ENCODE measurements around the gene NUDT2. TPM values are rescaled to one million over a fixed set of nuclear protein-coding genes. Genes with fewer than 3 reads are reported as not detected.
"Not testable (repeated sequence)": the region's sequence is repeated elsewhere in the genome, so short reads cannot be mapped to it uniquely, and the experiment has no call there.

The NUDT2 gene
- total RNA-seq (2012; rRNA removed): 21.8 and 24.3 TPM in 2 replicates

GRCh38 chr9:34328987-34329832 is at the start of gene NUDT2, which contains the start of gene KIF24:
TSS of gene NUDT2 (plus strand) at chr9:34329569. CDS start at chr9:34339040, 9,471 bp downstream.
TSS of gene KIF24 (minus strand) at chr9:34329268. CDS start at chr9:34311346, 17,922 bp downstream.
- Histone ChIP-seq H3K27me3 (ENCODE audit: control insufficient read depth, insufficient read depth, low read length) (no peaks in the 10 kb centered on the region), H3K9me3 (replicated peaks; ENCODE audit: low read length) (no peaks in the 10 kb centered on the region), H3K4me2 (ENCODE audit: low read length) (peak within 1 kb of the TSS; percentile 92), H3K9ac (ENCODE audit: low read depth, low read length) (peak within 1 kb of the TSS; percentile 95), H3K36me3 (ENCODE audit: insufficient read depth, low read length) (no peaks in the 10 kb centered on the region), H3K4me3 (ENCODE audit: low read length) (peak within 1 kb of the TSS; percentile 91), H3K4me1 (ENCODE audit: control insufficient read depth, insufficient read depth, low read length) (peaks cover 22% of the 10 kb centered on the region)

GRCh38 chr9:34282096-34282495 is 47.3 kb upstream of the NUDT2 start:
- H3K36me3 ChIP-seq (ENCODE audit: insufficient read depth, low read length): no peaks in the 10 kb centered on the region
- no peak overlapping the region for H3K4me3 ChIP-seq (ENCODE audit: low read length)
- H3K9ac ChIP-seq (ENCODE audit: low read depth, low read length): no peak overlapping the region
- no peaks in the 10 kb centered on the region for H3K4me1 ChIP-seq (ENCODE audit: control insufficient read depth, insufficient read depth, low read length)
- H3K27me3 ChIP-seq (ENCODE audit: control insufficient read depth, insufficient read depth, low read length): no peaks in the 10 kb centered on the region
- no peaks in the 10 kb centered on the region for H3K9me3 ChIP-seq (replicated peaks; ENCODE audit: low read length)
- no peak overlapping the region for H3K4me2 ChIP-seq (ENCODE audit: low read length)

- H3K27me3 ChIP-seq (ENCODE audit: control insufficient read depth, insufficient read depth, low read length): no peaks in the 10 kb centered on the region
- H3K9ac ChIP-seq (ENCODE audit: low read depth, low read length): no peak overlapping the region
- no peak overlapping the region for H3K4me3 ChIP-seq (ENCODE audit: low read length)
- no peaks in the 10 kb centered on the region for H3K36me3 ChIP-seq (ENCODE audit: insufficient read depth, low read length)
- no peaks in the 10 kb centered on the region for H3K4me1 ChIP-seq (ENCODE audit: control insufficient read depth, insufficient read depth, low read length)
- H3K4me2 ChIP-seq (ENCODE audit: low read length): no peak overlapping the region
- H3K9me3 ChIP-seq (replicated peaks; ENCODE audit: low read length): no peaks in the 10 kb centered on the region
Measured at GRCh38 chr9:34289159-34289558, 40.2 kb upstream of the NUDT2 start.

GRCh38 chr9:34291023-34291422 is 38.3 kb upstream of the NUDT2 start:
- H3K9me3 ChIP-seq (replicated peaks; ENCODE audit: low read length): no peaks in the 10 kb centered on the region
- H3K9ac ChIP-seq (ENCODE audit: low read depth, low read length): no peak overlapping the region
- H3K4me2 ChIP-seq (ENCODE audit: low read length): no peak overlapping the region
- H3K36me3 ChIP-seq (ENCODE audit: insufficient read depth, low read length): no peaks in the 10 kb centered on the region
- H3K4me3 ChIP-seq (ENCODE audit: low read length): no peak overlapping the region
- no peaks in the 10 kb centered on the region for H3K4me1 ChIP-seq (ENCODE audit: control insufficient read depth, insufficient read depth, low read length)
- H3K27me3 ChIP-seq (ENCODE audit: control insufficient read depth, insufficient read depth, low read length): no peaks in the 10 kb centered on the region

- Histone ChIP-seq H3K27me3 (ENCODE audit: control insufficient read depth, insufficient read depth, low read length) (no peaks in the 10 kb centered on the region), H3K9me3 (replicated peaks; ENCODE audit: low read length) (no peaks in the 10 kb centered on the region), H3K4me1 (ENCODE audit: control insufficient read depth, insufficient read depth, low read length) (no peaks in the 10 kb centered on the region), H3K4me3 (ENCODE audit: low read length) (no peak overlapping the region), H3K36me3 (ENCODE audit: insufficient read depth, low read length) (no peaks in the 10 kb centered on the region), H3K9ac (ENCODE audit: low read depth, low read length) (no peak overlapping the region), H3K4me2 (ENCODE audit: low read length) (no peak overlapping the region)
Measured at GRCh38 chr9:34291423-34291822, 37.9 kb upstream of the NUDT2 start.

DNA sequence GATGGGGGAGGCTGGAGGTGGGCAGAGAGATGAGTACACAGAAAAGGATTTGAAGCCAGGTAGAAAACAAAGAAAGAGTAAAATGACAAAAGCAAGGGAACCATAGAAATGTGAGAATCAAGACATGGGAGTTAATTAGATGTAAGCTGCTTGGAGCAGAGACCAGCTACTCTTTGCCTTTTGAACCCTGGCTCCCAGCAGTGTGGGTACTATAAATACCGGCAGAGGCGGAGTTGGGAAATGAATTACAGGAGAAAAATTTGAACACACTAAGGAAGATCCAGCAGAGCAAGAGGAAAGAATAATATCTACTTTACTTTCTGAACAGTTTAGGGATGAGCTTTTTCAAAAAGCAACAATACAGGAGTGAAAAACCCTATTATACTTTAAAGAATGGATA is 36.8 kb upstream of the NUDT2 start:
- no peak overlapping the region for H3K9ac ChIP-seq (ENCODE audit: low read depth, low read length)
- no peaks in the 10 kb centered on the region for H3K4me1 ChIP-seq (ENCODE audit: control insufficient read depth, insufficient read depth, low read length)
- H3K27me3 ChIP-seq (ENCODE audit: control insufficient read depth, insufficient read depth, low read length): no peaks in the 10 kb centered on the region
- H3K9me3 ChIP-seq (replicated peaks; ENCODE audit: low read length): no peaks in the 10 kb centered on the region
- H3K4me2 ChIP-seq (ENCODE audit: low read length): no peak overlapping the region
- no peaks in the 10 kb centered on the region for H3K36me3 ChIP-seq (ENCODE audit: insufficient read depth, low read length)
- H3K4me3 ChIP-seq (ENCODE audit: low read length): no peak overlapping the region

DNA sequence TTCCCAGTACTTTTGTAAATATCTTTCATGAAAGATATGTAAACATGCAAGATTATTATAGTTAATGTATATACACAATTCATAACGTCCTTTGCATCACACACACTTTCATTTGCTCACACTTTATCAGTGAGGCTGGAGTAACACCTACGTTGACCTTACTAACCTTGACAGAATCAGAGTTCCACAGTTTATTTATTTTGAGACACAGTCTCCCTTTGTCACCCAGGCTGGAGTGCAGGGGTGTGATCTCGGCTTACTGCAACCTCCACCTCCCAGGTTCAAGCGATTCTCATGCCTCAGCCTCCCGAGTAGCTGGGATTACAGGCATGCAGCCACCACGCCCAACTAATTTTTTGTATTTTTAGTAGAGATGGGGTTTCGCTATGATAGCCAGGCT is 28.3 kb upstream of the NUDT2 start:
- H3K4me3 ChIP-seq (ENCODE audit: low read length); H3K27me3 ChIP-seq (ENCODE audit: control insufficient read depth, insufficient read depth, low read length); H3K36me3 ChIP-seq (ENCODE audit: insufficient read depth, low read length); H3K9ac ChIP-seq (ENCODE audit: low read depth, low read length); H3K4me2 ChIP-seq (ENCODE audit: low read length); H3K9me3 ChIP-seq (replicated peaks; ENCODE audit: low read length); H3K4me1 ChIP-seq (ENCODE audit: control insufficient read depth, insufficient read depth, low read length): not testable (repeated sequence)

DNA sequence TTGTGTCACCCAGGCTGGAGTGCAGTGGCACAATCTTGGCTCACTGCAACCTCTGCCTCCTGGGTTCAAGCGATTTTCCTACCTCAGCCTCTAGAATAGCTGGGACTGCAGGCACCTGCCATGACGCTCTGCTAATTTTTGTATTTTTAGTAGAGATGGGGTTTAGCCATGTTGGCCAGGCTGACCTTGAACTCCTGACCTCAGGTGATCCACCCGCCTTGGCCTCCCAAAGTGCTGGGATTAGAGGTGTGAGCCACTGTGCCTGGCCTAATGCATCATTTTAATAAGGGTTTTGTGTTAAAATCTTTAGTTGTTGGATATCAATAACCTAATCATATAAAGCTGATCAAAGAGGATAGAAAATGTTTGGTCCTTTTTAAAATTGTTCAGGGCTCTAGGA is 21.1 kb upstream of the NUDT2 start:
- H3K27me3 ChIP-seq (ENCODE audit: control insufficient read depth, insufficient read depth, low read length); H3K9me3 ChIP-seq (replicated peaks; ENCODE audit: low read length); H3K9ac ChIP-seq (ENCODE audit: low read depth, low read length); H3K4me3 ChIP-seq (ENCODE audit: low read length); H3K36me3 ChIP-seq (ENCODE audit: insufficient read depth, low read length); H3K4me1 ChIP-seq (ENCODE audit: control insufficient read depth, insufficient read depth, low read length); H3K4me2 ChIP-seq (ENCODE audit: low read length): not testable (repeated sequence)

DNA sequence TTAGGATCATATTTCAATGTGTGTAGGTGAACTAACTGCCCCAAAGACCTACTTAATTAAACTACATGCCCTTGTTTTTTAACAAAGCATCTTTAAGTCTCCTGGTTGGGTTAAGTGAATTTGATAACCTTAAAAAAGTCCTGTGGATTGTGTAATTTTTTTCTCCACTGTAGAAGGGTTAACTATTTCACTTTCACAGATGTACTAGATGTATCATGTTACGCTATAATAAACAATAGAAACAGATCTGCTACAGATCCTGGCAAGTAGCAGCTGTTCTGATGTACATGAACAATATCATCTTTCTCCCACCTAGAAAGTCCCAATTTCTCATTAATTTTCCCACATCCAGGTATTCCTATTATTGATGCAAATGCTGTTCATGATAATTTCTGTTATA is 19.2 kb upstream of the NUDT2 start:
- Histone ChIP-seq H3K9me3 (replicated peaks; ENCODE audit: low read length) (no peaks in the 10 kb centered on the region), H3K36me3 (ENCODE audit: insufficient read depth, low read length) (no peaks in the 10 kb centered on the region), H3K9ac (ENCODE audit: low read depth, low read length) (no peak overlapping the region), H3K27me3 (ENCODE audit: control insufficient read depth, insufficient read depth, low read length) (no peaks in the 10 kb centered on the region), H3K4me1 (ENCODE audit: control insufficient read depth, insufficient read depth, low read length) (peaks cover 6% of the 10 kb centered on the region), H3K4me3 (ENCODE audit: low read length) (no peak overlapping the region), H3K4me2 (ENCODE audit: low read length) (no peak overlapping the region)

GRCh38 chr9:34311499-34312185 is 17.7 kb upstream of the NUDT2 start:
- no peaks in the 10 kb centered on the region for H3K36me3 ChIP-seq (ENCODE audit: insufficient read depth, low read length)
- H3K9me3 ChIP-seq (replicated peaks; ENCODE audit: low read length): no peaks in the 10 kb centered on the region
- no peaks in the 10 kb centered on the region for H3K27me3 ChIP-seq (ENCODE audit: control insufficient read depth, insufficient read depth, low read length)
- no peak overlapping the region for H3K4me3 ChIP-seq (ENCODE audit: low read length)
- peaks cover 6% of the 10 kb centered on the region for H3K4me1 ChIP-seq (ENCODE audit: control insufficient read depth, insufficient read depth, low read length)
- no peak overlapping the region for H3K9ac ChIP-seq (ENCODE audit: low read depth, low read length)
- no peak overlapping the region for H3K4me2 ChIP-seq (ENCODE audit: low read length)

GRCh38 chr9:34317436-34317835 is 11.9 kb upstream of the NUDT2 start:
- Histone ChIP-seq H3K4me3 (ENCODE audit: low read length) (no peak overlapping the region), H3K27me3 (ENCODE audit: control insufficient read depth, insufficient read depth, low read length) (no peaks in the 10 kb centered on the region), H3K36me3 (ENCODE audit: insufficient read depth, low read length) (no peaks in the 10 kb centered on the region), H3K9ac (ENCODE audit: low read depth, low read length) (no peak overlapping the region), H3K4me2 (ENCODE audit: low read length) (no peak overlapping the region), H3K9me3 (replicated peaks; ENCODE audit: low read length) (no peaks in the 10 kb centered on the region), H3K4me1 (ENCODE audit: control insufficient read depth, insufficient read depth, low read length) (no peaks in the 10 kb centered on the region)

Measured in skeletal muscle satellite cell (primary cell).